ENCODE measurements around the gene HMGN5.

GRCh38 chrX:81202456-81202819 lies 725 bp upstream of the HMGN5 start:
- TF ChIP-seq POLR2AphosphoS5 (IDR thresholded peaks at IDR 0.05; ENCODE audit: borderline replicate concordance, low read depth, low read length) (no peak), EZH2 (IDR thresholded peaks at IDR 0.05) (no peak)

All from SK-N-MC (cell line).